GM04503 (cell line): ENCODE results near the gene TSTD1.
"Not testable (repeated sequence)": the region's sequence is repeated elsewhere in the genome, so short reads cannot be mapped to it uniquely, and the experiment has no call there.

ENCODE experiments used
- DNase-seq: peaks from one replicate; pipeline ENCODE4 v3.0.0-alpha.2; 2012; ENCODE audit warnings: low read depth

The TSTD1 gene

GRCh38 chr1:161037661-161038522 is 872 bp downstream of the TSTD1 start:
- no peak for DNase-seq

DNA sequence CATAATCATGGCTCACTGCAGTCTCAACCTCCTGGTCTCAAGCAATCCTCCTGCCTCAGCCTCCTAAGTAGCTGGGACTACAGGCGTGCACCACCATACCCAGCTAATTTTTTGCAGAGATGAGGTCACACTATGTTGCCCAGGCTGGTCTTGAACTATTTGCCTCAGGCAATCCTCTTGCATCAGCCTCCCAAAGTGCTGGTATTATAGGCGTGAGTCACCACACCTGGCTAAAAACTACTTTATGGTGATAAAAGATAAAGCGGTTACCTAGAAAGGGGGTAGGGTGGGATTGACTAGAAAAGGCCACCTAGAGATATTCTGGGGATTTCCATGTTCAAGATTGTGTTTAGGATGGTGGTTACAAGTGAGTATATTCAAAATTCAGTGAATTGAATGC is 5.0 kb downstream of the TSTD1 start:
- no peak for DNase-seq

DNA sequence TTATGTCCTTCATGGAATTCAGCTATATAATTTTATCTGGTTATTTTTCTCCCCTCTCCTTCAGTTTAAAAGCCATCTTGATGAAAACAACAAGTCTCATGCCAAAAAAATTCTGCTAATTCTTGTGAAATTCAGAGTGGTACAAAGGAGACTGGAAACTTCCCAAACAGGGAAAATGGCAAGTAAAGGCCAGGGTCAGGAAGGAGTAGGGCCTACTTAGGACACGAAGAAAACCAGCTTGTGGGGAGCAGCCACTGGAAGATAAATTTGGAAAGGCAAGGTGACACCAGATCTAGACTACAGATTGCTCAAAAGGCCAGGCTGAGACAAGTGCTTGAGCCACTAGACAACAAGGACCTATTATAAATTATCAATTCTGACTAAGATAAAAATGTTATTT is 6.4 kb downstream of the TSTD1 start:
- DNase-seq = no peak

GRCh38 chr1:161031874-161032273 is 6.9 kb downstream of the TSTD1 start:
- no peak for DNase-seq

GRCh38 chr1:161029466-161029865 is 9.3 kb downstream of the TSTD1 start:
- not testable (repeated sequence) for DNase-seq

DNA sequence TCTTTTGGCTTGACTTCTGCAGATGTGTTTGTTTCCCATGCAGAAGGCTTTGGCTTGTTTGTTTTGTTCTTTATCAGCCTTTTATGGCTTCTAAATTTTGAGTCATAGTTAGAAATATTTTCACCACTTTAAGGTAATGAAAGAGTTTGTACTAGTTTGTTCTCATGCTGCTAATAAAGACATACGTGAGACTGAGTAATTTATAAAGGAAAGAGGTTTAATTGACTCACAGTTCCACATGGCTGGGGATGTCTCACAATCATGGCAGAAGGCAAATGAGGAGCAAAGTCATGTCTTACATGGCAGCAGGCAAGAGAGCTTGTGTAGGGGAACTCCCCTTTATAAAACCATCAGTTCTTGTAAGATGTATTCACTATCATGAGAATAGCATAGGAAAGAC is 11.8 kb downstream of the TSTD1 start:
- not testable (repeated sequence) for DNase-seq

DNA sequence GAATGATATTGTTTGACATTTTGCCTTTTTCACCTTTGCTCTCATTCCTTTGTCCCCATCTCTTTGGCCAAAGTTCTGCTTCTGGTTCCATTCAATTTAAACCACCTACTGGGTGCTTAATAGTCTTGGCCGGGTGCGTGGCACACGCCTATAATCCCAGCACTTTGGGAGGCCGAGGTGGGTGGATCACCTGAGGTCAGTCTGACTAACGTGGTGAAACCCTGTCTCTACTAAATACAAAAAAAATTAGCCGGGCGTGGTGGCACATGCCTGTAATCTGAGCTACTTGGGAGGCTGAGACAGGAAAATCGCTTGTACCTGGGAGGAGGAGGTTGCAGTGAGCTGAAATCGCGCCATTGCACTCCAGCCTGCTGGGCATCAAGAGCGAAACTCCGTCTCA is 16.3 kb downstream of the TSTD1 start:
- DNase-seq = not testable (repeated sequence)

DNA sequence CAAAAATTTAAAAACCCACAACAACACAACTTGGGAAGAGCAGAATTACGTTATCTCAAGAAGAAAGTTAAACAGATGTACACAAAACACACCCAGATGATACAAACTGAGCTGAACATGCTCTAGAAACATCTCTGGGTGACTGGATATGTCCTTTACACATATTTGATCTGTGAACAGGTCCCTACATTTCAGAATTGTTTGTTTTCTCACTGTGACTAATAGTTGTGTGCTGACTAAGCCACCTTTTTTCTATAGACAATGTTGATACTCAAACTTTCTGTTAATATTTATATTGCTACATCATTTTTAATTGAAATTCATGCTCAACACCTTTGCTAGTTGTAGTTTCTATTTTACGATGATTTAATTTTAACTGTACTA is 16.8 kb downstream of the TSTD1 start:
- DNase-seq = no peak

- DNase-seq = no peak
Observed at GRCh38 chr1:161021165-161021969, 17.4 kb downstream of the TSTD1 start.

GRCh38 chr1:161020509-161021164 is 18.1 kb downstream of the TSTD1 start, which contains the start of gene F11R:
Gene F11R, minus strand, starts transcription at chr1:161021152. Its CDS starts 79 bp downstream, at chr1:161021073.
- DNase-seq = no peak

DNA sequence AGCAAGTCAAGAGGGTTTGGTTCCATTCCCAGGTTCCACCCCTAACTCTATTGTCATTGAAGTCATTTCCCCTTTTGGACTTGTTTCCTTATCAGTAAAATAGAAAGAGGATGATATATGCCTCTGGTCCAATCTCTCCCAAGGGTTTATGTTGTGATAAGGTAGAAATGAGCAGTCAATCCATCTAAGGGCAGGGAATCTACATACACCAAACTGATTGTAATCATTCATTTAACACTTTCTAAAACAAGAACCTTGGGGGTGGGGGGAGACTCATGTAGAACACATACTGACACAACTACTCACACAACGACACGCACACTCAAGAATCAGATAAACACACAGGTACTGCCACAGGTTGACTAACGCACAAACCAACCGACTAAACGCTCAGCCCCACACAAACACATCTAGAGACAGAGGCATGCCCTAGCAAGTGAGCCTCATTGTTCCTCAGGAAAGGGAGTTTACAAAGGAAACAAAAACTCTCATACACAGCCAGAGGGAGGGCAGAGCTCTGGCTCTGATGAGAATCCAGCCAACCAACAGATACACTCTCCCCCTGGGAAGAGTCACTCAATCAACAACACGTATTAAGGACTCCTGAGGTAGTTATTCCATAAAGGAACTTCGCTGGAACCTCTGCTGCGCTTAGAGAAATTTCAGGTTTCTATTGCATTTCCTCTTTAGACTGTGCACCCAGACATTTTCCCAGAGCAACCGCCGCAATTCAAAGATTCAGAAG is 18.8 kb downstream of the TSTD1 start:
- DNase-seq = no peak

DNA sequence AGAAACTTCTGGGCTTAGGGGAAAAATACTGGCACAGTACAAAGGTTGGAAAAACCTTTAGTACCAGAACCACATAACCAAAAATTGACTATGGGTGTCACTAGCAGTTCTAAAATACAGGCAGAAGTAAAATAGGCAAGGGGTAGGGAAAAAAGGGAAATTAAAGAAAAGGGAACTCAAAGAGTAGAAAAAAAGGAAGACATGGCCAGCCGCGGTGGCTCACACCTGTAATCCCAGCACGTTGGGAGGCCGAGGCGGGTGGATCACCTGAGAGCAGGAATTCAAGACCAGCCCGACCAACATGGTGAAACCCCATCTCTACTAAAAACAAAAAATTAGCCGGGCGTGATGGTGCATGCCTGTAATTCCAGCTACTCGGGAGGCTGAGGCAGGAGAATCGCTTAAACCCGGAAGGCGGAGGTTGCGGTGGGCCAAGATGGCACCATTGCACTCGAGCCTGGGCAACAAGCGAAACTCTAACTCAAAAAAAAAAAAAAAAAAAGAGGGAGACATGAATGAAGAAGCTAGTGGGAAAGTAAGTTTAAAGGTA is 19.6 kb downstream of the TSTD1 start:
- DNase-seq = not testable (repeated sequence)

DNA sequence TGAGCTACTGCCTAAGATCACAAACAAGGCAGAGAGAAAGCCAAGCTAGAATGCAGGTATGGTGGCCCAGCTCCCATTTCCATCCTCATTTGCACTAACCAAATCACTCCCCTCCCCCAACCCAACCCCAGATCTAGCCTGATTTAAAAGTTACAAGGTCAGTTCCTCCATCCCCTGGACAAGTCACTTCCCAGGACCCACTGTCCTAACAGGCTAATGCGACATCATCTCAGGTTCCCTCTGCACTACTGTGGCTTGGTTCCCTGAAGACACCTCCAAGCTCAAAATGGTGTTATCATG is 20.2 kb downstream of the TSTD1 start:
- DNase-seq = no peak

- DNase-seq = no peak
Observed at GRCh38 chr1:161017756-161018630, 20.8 kb downstream of the TSTD1 start.

- DNase-seq = not testable (repeated sequence)
Observed at GRCh38 chr1:161017181-161017580, 21.6 kb downstream of the TSTD1 start.

DNA sequence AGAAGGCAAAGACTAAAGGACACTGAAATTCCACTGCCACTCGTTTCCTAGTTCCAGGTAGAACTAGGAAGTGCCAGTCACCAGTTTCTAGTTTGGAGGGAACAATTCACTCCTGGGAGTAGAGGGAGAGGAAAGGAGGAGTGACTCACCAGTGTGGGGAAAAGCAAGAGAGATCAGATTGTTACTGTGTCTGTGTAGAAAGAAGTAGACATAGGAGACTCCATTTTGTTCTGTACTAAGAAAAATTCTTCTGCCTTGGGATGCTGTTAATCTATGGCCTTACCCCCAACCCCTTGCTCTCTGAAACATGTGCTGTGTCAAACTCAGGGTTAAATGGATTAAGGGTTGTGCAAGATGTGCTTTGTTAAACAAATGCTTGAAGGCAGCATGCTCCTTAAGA is 22.1 kb downstream of the TSTD1 start:
- DNase-seq = not testable (repeated sequence)

DNA sequence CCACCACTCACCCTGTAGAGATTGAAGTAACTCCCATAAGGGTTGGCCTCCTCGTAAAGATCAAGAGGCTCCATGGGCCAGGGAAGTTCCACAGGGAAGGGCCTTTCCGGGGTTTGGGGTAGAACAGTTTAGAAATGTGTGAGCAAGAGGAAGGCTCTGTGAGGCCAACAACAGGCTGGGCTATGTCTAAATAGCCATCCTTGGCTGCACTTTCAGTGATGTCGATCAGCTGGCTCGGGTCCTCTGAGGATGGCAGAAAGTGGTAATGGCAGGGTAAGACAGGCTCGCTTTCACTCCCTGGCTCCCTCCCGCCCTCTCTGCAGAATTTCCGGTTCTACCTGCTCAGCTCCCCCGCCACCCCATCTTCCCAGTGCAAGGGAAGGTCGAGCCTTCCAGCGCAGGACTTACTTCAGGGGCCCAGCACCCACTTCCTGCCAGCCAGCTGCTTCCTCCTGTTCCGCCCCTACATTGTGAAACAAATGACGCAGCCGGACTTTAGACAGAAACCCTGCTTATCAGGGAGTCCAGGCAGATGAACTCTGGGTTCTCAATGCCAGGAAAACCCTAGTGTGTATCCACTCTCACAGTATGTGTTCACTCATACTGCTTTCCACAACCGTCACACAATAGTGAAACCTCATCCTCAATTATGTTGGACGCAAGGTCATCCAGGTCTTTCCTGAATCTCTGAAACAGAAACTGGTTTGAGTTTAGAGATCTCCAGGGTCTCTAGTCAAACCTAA is 25.1 kb downstream of the TSTD1 start:
- no peak for DNase-seq

GRCh38 chr1:161013131-161013487 is 25.7 kb downstream of the TSTD1 start:
- DNase-seq = no peak

- DNase-seq = no peak
Observed at GRCh38 chr1:161012420-161012819, 26.3 kb downstream of the TSTD1 start.

- no peak for DNase-seq
Observed at GRCh38 chr1:161009602-161010211, 29.1 kb downstream of the TSTD1 start.
